ENCODE data around the gene CDK8.

The CDK8 gene

GRCh38 chr13:26307701-26308100, 53.8 kb downstream of the CDK8 start:
- Histone ChIP-seq H3K4me2 (ENCODE audit: low read depth, low read length, poor library complexity, severe bottlenecking) (no peak overlapping the region), H3K79me2 (ENCODE audit: insufficient read depth, low read length) (peaks cover 50% of the 10 kb centered on the region), H4K20me1 (ENCODE audit: low read depth, low read length) (peaks cover 12% of the 10 kb centered on the region; the same call in 1 of the 2 replicates)

GRCh38 chr13:26308250-26308649, 54.3 kb downstream of the CDK8 start:
- Histone ChIP-seq H3K9me2 (replicated peaks; ENCODE audit: insufficient read depth, low read length) (no peaks in the 10 kb centered on the region), H3K27ac (ENCODE audit: low read depth, low read length) (no peak overlapping the region), H3K9me3 (ENCODE audit: insufficient read depth, low read length) (no peaks in the 10 kb centered on the region), H3K9ac (ENCODE audit: low read length) (no peak overlapping the region), H3K4me2 (ENCODE audit: low read depth, low read length, poor library complexity, severe bottlenecking) (no peak overlapping the region), H4K20me1 (ENCODE audit: low read depth, low read length) (peaks cover 11% of the 10 kb centered on the region; the same call in 1 of the 2 replicates), H2AFZ (ENCODE audit: low read depth, low read length, severe bottlenecking) (no peak overlapping the region), H3K36me3 (ENCODE audit: low read length) (no peaks in the 10 kb centered on the region), H3F3A (ENCODE audit: insufficient read depth) (no peaks in the 10 kb centered on the region), H3K79me2 (ENCODE audit: insufficient read depth, low read length) (peaks cover 47% of the 10 kb centered on the region), H3K27me3 (ENCODE audit: low read length) (no peaks in the 10 kb centered on the region), H3K4me3 (ENCODE audit: insufficient read depth, low read length, poor library complexity, severe bottlenecking) (no peak overlapping the region)
- no peak for TF ChIP-seq CTCF (IDR thresholded peaks at IDR 0.05; ENCODE audit: insufficient read depth, low read length, poor library complexity, severe bottlenecking)
- no peak for TF ChIP-seq EZH2phosphoT487 (conservative IDR thresholded peaks at IDR 0.05; ENCODE audit: low read length)

More at GRCh38 chr13:26307701-26308100, 53.8 kb downstream of the CDK8 start:
- Histone ChIP-seq H3K27ac (ENCODE audit: low read depth, low read length) (no peak overlapping the region), H3K36me3 (ENCODE audit: low read length) (no peaks in the 10 kb centered on the region), H3F3A (ENCODE audit: insufficient read depth) (no peaks in the 10 kb centered on the region), H2AFZ (ENCODE audit: low read depth, low read length, severe bottlenecking) (no peak overlapping the region), H3K9me2 (replicated peaks; ENCODE audit: insufficient read depth, low read length) (no peaks in the 10 kb centered on the region), H3K9me3 (ENCODE audit: insufficient read depth, low read length) (no peaks in the 10 kb centered on the region), H3K9ac (ENCODE audit: low read length) (no peak overlapping the region), H3K4me3 (ENCODE audit: insufficient read depth, low read length, poor library complexity, severe bottlenecking) (no peak overlapping the region), H3K27me3 (ENCODE audit: low read length) (no peaks in the 10 kb centered on the region)
- no peak for TF ChIP-seq EZH2phosphoT487 (conservative IDR thresholded peaks at IDR 0.05; ENCODE audit: low read length)
- TF ChIP-seq CTCF (IDR thresholded peaks at IDR 0.05; ENCODE audit: insufficient read depth, low read length, poor library complexity, severe bottlenecking), result no peak

- H3K4me3 ChIP-seq (ENCODE audit: insufficient read depth, low read length, poor library complexity, severe bottlenecking), result no peak overlapping the region
- H3K9me3 ChIP-seq (ENCODE audit: insufficient read depth, low read length), result no peaks in the 10 kb centered on the region
- H3K36me3 ChIP-seq (ENCODE audit: low read length), result no peaks in the 10 kb centered on the region
- no peak overlapping the region for H3K4me2 ChIP-seq (ENCODE audit: low read depth, low read length, poor library complexity, severe bottlenecking)
- H3F3A ChIP-seq (ENCODE audit: insufficient read depth), result no peaks in the 10 kb centered on the region
- no peaks in the 10 kb centered on the region for H3K9me2 ChIP-seq (replicated peaks; ENCODE audit: insufficient read depth, low read length)
- H3K9ac ChIP-seq (ENCODE audit: low read length), result no peak overlapping the region
- no peaks in the 10 kb centered on the region for H3K27me3 ChIP-seq (ENCODE audit: low read length)
- no peak for TF ChIP-seq EZH2phosphoT487 (conservative IDR thresholded peaks at IDR 0.05; ENCODE audit: low read length)
- TF ChIP-seq CTCF (IDR thresholded peaks at IDR 0.05; ENCODE audit: insufficient read depth, low read length, poor library complexity, severe bottlenecking), result no peak
- H3K79me2 ChIP-seq (ENCODE audit: insufficient read depth, low read length), result peaks cover 45% of the 10 kb centered on the region
- H4K20me1 ChIP-seq (ENCODE audit: low read depth, low read length), result peaks cover 5% of the 10 kb centered on the region; the same call in 1 of the 2 replicates
- H3K27ac ChIP-seq (ENCODE audit: low read depth, low read length), result no peak overlapping the region
- no peak overlapping the region for H2AFZ ChIP-seq (ENCODE audit: low read depth, low read length, severe bottlenecking)
Measured at GRCh38 chr13:26308836-26309235, 54.9 kb downstream of the CDK8 start.
